HCT116 (cell line): Measurements from ENCODE around the gene CHD9NB.

Experiments
- CEBPB ChIP-seq: IDR thresholded peaks from 2 replicates; pipeline ENCODE4 v1.6.1; 2012; ENCODE audit warnings: low read depth
- CTCF ChIP-seq, 3 experiments: fragments of 200-600 bp in 1 of 3; sonication (generic) in 1 of 3; IDR thresholded peaks in 2 of 3; conservative IDR thresholded peaks in 1 of 3; 2 replicates each; pipeline ENCODE4 v1.5.1; 2012 to 2017; ENCODE audit warnings: low read depth in 2 of 3, low read length in 2 of 3, antibody characterized with exemption in 1 of 3, borderline replicate concordance in 1 of 3, control low read depth in 1 of 3, mild to moderate bottlenecking in 1 of 3, mixed read lengths in 1 of 3, mixed run types in 1 of 3, moderate library complexity in 1 of 3; ENCODE audit not compliant: insufficient read depth in 1 of 3
- ELF1 ChIP-seq: IDR thresholded peaks from 2 replicates; pipeline ENCODE4 v1.6.1; 2012; ENCODE audit warnings: low read depth, borderline replicate concordance
- EZH2 ChIP-seq: fragments of 200-600 bp; sonication (generic); IDR thresholded peaks from 2 replicates; pipeline ENCODE4 v1.6.1; 2017; ENCODE audit warnings: antibody characterized with exemption, mixed run types
- FOSL1 ChIP-seq: IDR thresholded peaks from 2 replicates; pipeline ENCODE4 v1.6.1; 2012; ENCODE audit warnings: low read depth
- MAX ChIP-seq: IDR thresholded peaks from 2 replicates; pipeline ENCODE4 v1.6.1; 2012
- POLR2A ChIP-seq: IDR thresholded peaks from 2 replicates; pipeline ENCODE4 v1.7.0; 2011; ENCODE audit warnings: borderline replicate concordance; ENCODE audit not compliant: insufficient read depth, insufficient read length; ENCODE audit errors: extremely low read depth
- POLR2AphosphoS5 ChIP-seq: IDR thresholded peaks from 2 replicates; pipeline ENCODE4 v1.6.1; 2011; ENCODE audit warnings: mild to moderate bottlenecking, low read depth, low read length, moderate library complexity
- SRF ChIP-seq: IDR thresholded peaks from 2 replicates; pipeline ENCODE4 v1.6.1; 2012; ENCODE audit warnings: low read depth
- TCF7L2 ChIP-seq: IDR thresholded peaks from 2 replicates; pipeline ENCODE4 v1.7.0; 2011; ENCODE audit warnings: borderline replicate concordance, inconsistent platforms; ENCODE audit not compliant: insufficient read depth, insufficient read length; ENCODE audit errors: extremely low read depth
- ZBTB33 ChIP-seq: IDR thresholded peaks from 2 replicates; pipeline ENCODE4 v1.6.1; 2011; ENCODE audit warnings: mild to moderate bottlenecking, low read length, moderate library complexity; ENCODE audit not compliant: insufficient replicate concordance; ENCODE audit errors: extremely low read depth

GRCh38 chr16:53080345-53081031, 27.8 kb upstream of the CHD9NB start:
- TF ChIP-seq EZH2: no peak
- no peak for TF ChIP-seq POLR2A
- no peak for TF ChIP-seq CTCF (IDR thresholded peaks at IDR 0.05 in 2 of 3, conservative IDR thresholded peaks at IDR 0.05 in 1 of 3; ENCODE audit: borderline replicate concordance in 1 of 3, insufficient read depth in 1 of 3, low read depth in 2 of 3, low read length in 2 of 3)
- TF ChIP-seq FOSL1: no peak
- TF ChIP-seq MAX: no peak
- TF ChIP-seq CEBPB: no peak
- TF ChIP-seq POLR2AphosphoS5: no peak
- no peak for TF ChIP-seq ZBTB33
- no peak for TF ChIP-seq SRF
- TF ChIP-seq TCF7L2: no peak
- no peak for TF ChIP-seq ELF1
